ENCODE results near the gene ERCC2.

GRCh38 chr19:45361608-45362007 is 8.8 kb downstream of the ERCC2 start:
- TF ChIP-seq RAD21 (IDR thresholded peaks at IDR 0.05; ENCODE audit: low read length) (no peak), CTCF (conservative IDR thresholded peaks at IDR 0.05; ENCODE audit: low read depth, low read length) (no peak), RFX5 (IDR thresholded peaks at IDR 0.05; ENCODE audit: low read depth, low read length) (no peak), BHLHE40 (IDR thresholded peaks at IDR 0.05; ENCODE audit: low read depth, low read length) (no peak), USF2 (IDR thresholded peaks at IDR 0.05; ENCODE audit: low read depth, low read length) (no peak), POLR2A (IDR thresholded peaks at IDR 0.05; ENCODE audit: low read depth, low read length) (no peak), FOS (IDR thresholded peaks at IDR 0.05; ENCODE audit: low read depth, low read length) (no peak), MAFK (IDR thresholded peaks at IDR 0.05; ENCODE audit: low read depth, low read length) (no peak), MAZ (IDR thresholded peaks at IDR 0.05; ENCODE audit: borderline replicate concordance, low read depth, low read length) (no peak)

Data from IMR-90 (cell line).